ENCODE measurements around the gene GFOD1. TPM values are rescaled to one million over a fixed set of nuclear protein-coding genes. Genes with fewer than 3 reads are reported as not detected.
A peak's percentile ranks its signal among the peaks of the same experiment; 100 is the strongest.

GFOD1 gene
- total and polyA plus RNA-seq, 4 donors: 2.6 to 16.8 (median 5.0) TPM

DNA sequence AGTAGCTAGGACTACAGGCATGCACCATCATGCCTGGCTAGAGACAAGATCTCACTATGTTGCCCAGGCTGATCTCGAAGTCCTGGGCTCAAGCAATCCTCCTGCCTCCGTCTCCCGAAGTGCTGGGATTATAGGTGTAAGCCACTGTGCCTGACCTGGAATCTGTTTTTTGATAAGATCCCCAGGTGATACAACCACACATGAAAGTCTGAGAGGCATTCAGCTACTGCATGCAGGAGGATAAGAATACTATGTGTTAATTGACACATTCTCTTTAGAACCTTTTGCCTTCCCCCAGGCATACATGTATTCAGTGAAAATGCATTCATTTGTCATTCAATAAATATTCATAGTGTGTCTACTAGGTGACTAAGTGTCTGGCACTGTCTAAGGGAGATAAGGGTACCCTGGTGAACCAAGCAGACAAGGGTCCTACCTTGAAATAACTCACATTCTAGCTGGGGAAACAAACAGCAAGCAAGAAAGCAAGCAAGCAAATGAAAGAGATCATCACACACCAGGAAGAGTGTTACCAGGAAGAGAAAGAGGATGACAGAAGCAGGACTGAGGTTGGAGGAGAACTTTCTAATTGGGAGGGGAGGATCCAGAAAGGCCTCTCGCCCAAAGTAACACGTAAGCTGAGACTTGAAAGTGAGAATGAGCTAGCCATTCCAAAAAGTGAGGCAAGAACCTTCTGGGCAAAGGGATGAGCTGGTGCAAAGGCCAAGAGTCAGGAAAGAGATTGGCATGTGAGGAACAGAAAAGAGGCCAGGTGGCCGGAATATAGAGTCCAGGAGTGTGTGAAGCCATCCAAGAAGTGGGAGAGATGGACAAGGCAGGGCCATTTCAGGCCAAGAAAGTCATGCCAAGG is 6.5 kb downstream of the GFOD1 start:
- peaks cover 9 to 56% (median 33%) of the 10 kb centered on the region in 4 donors for H3K4me1 ChIP-seq (ENCODE audit: control insufficient read depth in 4 of 4, insufficient read depth in 4 of 4, low read length in 3 of 4)
- H3K9ac ChIP-seq (ENCODE audit: low read depth in 1 of 2, low read length in 2 of 2): no peak overlapping the region
- no peak overlapping the region for H3K4me3 ChIP-seq (ENCODE audit: low read depth in 1 of 3, low read length in 3 of 3)
- no peaks in the 10 kb centered on the region for H3K27me3 ChIP-seq (ENCODE audit: control insufficient read depth in 4 of 4, insufficient read depth in 4 of 4, low read length in 3 of 4)
- H3K36me3 ChIP-seq (ENCODE audit: control insufficient read depth in 4 of 4, insufficient read depth in 3 of 4, low read depth in 1 of 4, low read length in 3 of 4): peaks cover 0 to 2% (median 0%) of the 10 kb centered on the region in 4 donors
- no peaks in the 10 kb centered on the region for H3K9me3 ChIP-seq (ENCODE audit: control insufficient read depth in 4 of 4, low read length in 3 of 4)
- 80% methylated on average over 6 of the region's 6 CpGs for WGBS
- peak overlapping the region; percentile 57 to 76 for H3K27ac ChIP-seq (ENCODE audit: low read depth in 1 of 2, low read length in 2 of 2)
- no peak for DNase-seq (ENCODE audit: low spot score)
- TF ChIP-seq JUND (IDR thresholded peaks at IDR 0.05) (peak in 1 of 2 donors; percentile 45), SP1 (IDR thresholded peaks at IDR 0.05) (peak; percentile 22), NR2F2 (IDR thresholded peaks at IDR 0.05) (no peak), HNF4A (conservative IDR thresholded peaks at IDR 0.05) (peak; percentile 60 to 77), FOXA1 (IDR thresholded peaks at IDR 0.05) (no peak), ATF3 (IDR thresholded peaks at IDR 0.05) (no peak), RXRA (IDR thresholded peaks at IDR 0.05) (peak in 1 of 2 donors; percentile 59), YY1 (IDR thresholded peaks at IDR 0.05) (no peak)
- TF ChIP-seq, protein P1, sequence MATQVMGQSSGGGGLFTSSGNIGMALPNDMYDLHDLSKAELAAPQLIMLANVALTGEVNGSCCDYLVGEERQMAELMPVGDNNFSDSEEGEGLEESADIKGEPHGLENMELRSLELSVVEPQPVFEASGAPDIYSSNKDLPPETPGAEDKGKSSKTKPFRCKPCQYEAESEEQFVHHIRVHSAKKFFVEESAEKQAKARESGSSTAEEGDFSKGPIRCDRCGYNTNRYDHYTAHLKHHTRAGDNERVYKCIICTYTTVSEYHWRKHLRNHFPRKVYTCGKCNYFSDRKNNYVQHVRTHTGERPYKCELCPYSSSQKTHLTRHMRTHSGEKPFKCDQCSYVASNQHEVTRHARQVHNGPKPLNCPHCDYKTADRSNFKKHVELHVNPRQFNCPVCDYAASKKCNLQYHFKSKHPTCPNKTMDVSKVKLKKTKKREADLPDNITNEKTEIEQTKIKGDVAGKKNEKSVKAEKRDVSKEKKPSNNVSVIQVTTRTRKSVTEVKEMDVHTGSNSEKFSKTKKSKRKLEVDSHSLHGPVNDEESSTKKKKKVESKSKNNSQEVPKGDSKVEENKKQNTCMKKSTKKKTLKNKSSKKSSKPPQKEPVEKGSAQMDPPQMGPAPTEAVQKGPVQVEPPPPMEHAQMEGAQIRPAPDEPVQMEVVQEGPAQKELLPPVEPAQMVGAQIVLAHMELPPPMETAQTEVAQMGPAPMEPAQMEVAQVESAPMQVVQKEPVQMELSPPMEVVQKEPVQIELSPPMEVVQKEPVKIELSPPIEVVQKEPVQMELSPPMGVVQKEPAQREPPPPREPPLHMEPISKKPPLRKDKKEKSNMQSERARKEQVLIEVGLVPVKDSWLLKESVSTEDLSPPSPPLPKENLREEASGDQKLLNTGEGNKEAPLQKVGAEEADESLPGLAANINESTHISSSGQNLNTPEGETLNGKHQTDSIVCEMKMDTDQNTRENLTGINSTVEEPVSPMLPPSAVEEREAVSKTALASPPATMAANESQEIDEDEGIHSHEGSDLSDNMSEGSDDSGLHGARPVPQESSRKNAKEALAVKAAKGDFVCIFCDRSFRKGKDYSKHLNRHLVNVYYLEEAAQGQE (IDR thresholded peaks at IDR 0.05): no peak
- TF ChIP-seq, protein P2, sequence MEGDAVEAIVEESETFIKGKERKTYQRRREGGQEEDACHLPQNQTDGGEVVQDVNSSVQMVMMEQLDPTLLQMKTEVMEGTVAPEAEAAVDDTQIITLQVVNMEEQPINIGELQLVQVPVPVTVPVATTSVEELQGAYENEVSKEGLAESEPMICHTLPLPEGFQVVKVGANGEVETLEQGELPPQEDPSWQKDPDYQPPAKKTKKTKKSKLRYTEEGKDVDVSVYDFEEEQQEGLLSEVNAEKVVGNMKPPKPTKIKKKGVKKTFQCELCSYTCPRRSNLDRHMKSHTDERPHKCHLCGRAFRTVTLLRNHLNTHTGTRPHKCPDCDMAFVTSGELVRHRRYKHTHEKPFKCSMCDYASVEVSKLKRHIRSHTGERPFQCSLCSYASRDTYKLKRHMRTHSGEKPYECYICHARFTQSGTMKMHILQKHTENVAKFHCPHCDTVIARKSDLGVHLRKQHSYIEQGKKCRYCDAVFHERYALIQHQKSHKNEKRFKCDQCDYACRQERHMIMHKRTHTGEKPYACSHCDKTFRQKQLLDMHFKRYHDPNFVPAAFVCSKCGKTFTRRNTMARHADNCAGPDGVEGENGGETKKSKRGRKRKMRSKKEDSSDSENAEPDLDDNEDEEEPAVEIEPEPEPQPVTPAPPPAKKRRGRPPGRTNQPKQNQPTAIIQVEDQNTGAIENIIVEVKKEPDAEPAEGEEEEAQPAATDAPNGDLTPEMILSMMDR (IDR thresholded peaks at IDR 0.05; ENCODE audit: low read depth, low read length, missing input control): no peak

- Histone ChIP-seq H3K4me1 (ENCODE audit: control insufficient read depth in 4 of 4, insufficient read depth in 4 of 4, low read length in 3 of 4) (peaks cover 9 to 49% (median 27%) of the 10 kb centered on the region in 4 donors), H3K4me3 (ENCODE audit: low read depth in 1 of 3, low read length in 3 of 3) (no peak overlapping the region), H3K27me3 (ENCODE audit: control insufficient read depth in 4 of 4, insufficient read depth in 4 of 4, low read length in 3 of 4) (no peaks in the 10 kb centered on the region), H3K9me3 (ENCODE audit: control insufficient read depth in 4 of 4, low read length in 3 of 4) (no peaks in the 10 kb centered on the region), H3K9ac (ENCODE audit: low read depth in 1 of 2, low read length in 2 of 2) (no peak overlapping the region), H3K27ac (ENCODE audit: low read depth in 1 of 2, low read length in 2 of 2) (peak overlapping the region; percentile 57 to 76), H3K36me3 (ENCODE audit: control insufficient read depth in 4 of 4, insufficient read depth in 3 of 4, low read depth in 1 of 4, low read length in 3 of 4) (peaks cover 0 to 2% (median 0%) of the 10 kb centered on the region in 4 donors)
- TF ChIP-seq HNF4A (conservative IDR thresholded peaks at IDR 0.05): peak; percentile 63 to 75
- peak; percentile 43 for TF ChIP-seq SP1 (IDR thresholded peaks at IDR 0.05)
- no peak for TF ChIP-seq ZBTB33 (IDR thresholded peaks at IDR 0.05)
- TF ChIP-seq YY1 (IDR thresholded peaks at IDR 0.05): peak; percentile 31
- peak in 1 of 2 donors; percentile 30 for TF ChIP-seq JUND (IDR thresholded peaks at IDR 0.05)
- TF ChIP-seq, protein P3, sequence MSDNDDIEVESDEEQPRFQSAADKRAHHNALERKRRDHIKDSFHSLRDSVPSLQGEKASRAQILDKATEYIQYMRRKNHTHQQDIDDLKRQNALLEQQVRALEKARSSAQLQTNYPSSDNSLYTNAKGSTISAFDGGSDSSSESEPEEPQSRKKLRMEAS (IDR thresholded peaks at IDR 0.05): no peak
- peak in 1 of 2 donors; percentile 41 for TF ChIP-seq RAD21 (IDR thresholded peaks at IDR 0.05)
- no peak for TF ChIP-seq ATF3 (IDR thresholded peaks at IDR 0.05)
- peak; percentile 71 to 75 for TF ChIP-seq RXRA (IDR thresholded peaks at IDR 0.05)
- TF ChIP-seq, protein P1 (IDR thresholded peaks at IDR 0.05): no peak
- no peak for DNase-seq (ENCODE audit: low spot score)
- WGBS: 55% methylated on average over 4 of the region's 4 CpGs
Observed at GRCh38 chr6:13479971-13480434, 7.4 kb downstream of the GFOD1 start.
